ENCODE data around the gene ZNRF3.

Gene ZNRF3

GRCh38 chr22:28978863-28979796 lies 95.8 kb downstream of the ZNRF3 start:
- H3K9ac ChIP-seq (ENCODE audit: low read length) = no peak overlapping the region
- H3F3A ChIP-seq (ENCODE audit: insufficient read depth) = no peaks in the 10 kb centered on the region
- no peaks in the 10 kb centered on the region for H3K36me3 ChIP-seq (ENCODE audit: low read length)
- no peaks in the 10 kb centered on the region for H3K79me2 ChIP-seq (ENCODE audit: insufficient read depth, low read length)
- H4K20me1 ChIP-seq (ENCODE audit: low read depth, low read length) = no peaks in the 10 kb centered on the region
- H3K9me2 ChIP-seq (replicated peaks; ENCODE audit: insufficient read depth, low read length) = no peaks in the 10 kb centered on the region
- H3K4me3 ChIP-seq (ENCODE audit: insufficient read depth, low read length, poor library complexity, severe bottlenecking) = no peak overlapping the region
- H3K27ac ChIP-seq (ENCODE audit: low read depth, low read length) = no peak overlapping the region
- H3K9me3 ChIP-seq (ENCODE audit: insufficient read depth, low read length) = no peaks in the 10 kb centered on the region
- no peak overlapping the region for H2AFZ ChIP-seq (ENCODE audit: low read depth, low read length, severe bottlenecking)
- H3K27me3 ChIP-seq (ENCODE audit: low read length) = no peaks in the 10 kb centered on the region
- TF ChIP-seq EZH2phosphoT487 (conservative IDR thresholded peaks at IDR 0.05; ENCODE audit: low read length) = no peak
- H3K4me2 ChIP-seq (ENCODE audit: low read depth, low read length, poor library complexity, severe bottlenecking) = no peak overlapping the region

GRCh38 chr22:28980326-28980725 lies 97.0 kb downstream of the ZNRF3 start:
- H3K27me3 ChIP-seq (ENCODE audit: low read length) = no peaks in the 10 kb centered on the region
- H4K20me1 ChIP-seq (ENCODE audit: low read depth, low read length) = no peaks in the 10 kb centered on the region
- H3K9me2 ChIP-seq (replicated peaks; ENCODE audit: insufficient read depth, low read length) = no peaks in the 10 kb centered on the region
- H3K9me3 ChIP-seq (ENCODE audit: insufficient read depth, low read length) = no peaks in the 10 kb centered on the region
- H3K79me2 ChIP-seq (ENCODE audit: insufficient read depth, low read length) = no peaks in the 10 kb centered on the region
- no peaks in the 10 kb centered on the region for H3K36me3 ChIP-seq (ENCODE audit: low read length)
- H2AFZ ChIP-seq (ENCODE audit: low read depth, low read length, severe bottlenecking) = no peak overlapping the region
- H3F3A ChIP-seq (ENCODE audit: insufficient read depth) = no peaks in the 10 kb centered on the region
- H3K9ac ChIP-seq (ENCODE audit: low read length) = no peak overlapping the region
- H3K4me2 ChIP-seq (ENCODE audit: low read depth, low read length, poor library complexity, severe bottlenecking) = no peak overlapping the region
- TF ChIP-seq CTCF (IDR thresholded peaks at IDR 0.05; ENCODE audit: insufficient read depth, low read length, poor library complexity, severe bottlenecking) = no peak
- H3K4me3 ChIP-seq (ENCODE audit: insufficient read depth, low read length, poor library complexity, severe bottlenecking) = no peak overlapping the region
- no peak overlapping the region for H3K27ac ChIP-seq (ENCODE audit: low read depth, low read length)

- Histone ChIP-seq H3K27ac (ENCODE audit: low read depth, low read length) (no peak overlapping the region), H2AFZ (ENCODE audit: low read depth, low read length, severe bottlenecking) (no peak overlapping the region), H3K9me3 (ENCODE audit: insufficient read depth, low read length) (no peaks in the 10 kb centered on the region), H3F3A (ENCODE audit: insufficient read depth) (no peaks in the 10 kb centered on the region), H3K4me2 (ENCODE audit: low read depth, low read length, poor library complexity, severe bottlenecking) (no peak overlapping the region), H3K36me3 (ENCODE audit: low read length) (no peaks in the 10 kb centered on the region), H3K9me2 (replicated peaks; ENCODE audit: insufficient read depth, low read length) (no peaks in the 10 kb centered on the region), H4K20me1 (ENCODE audit: low read depth, low read length) (no peaks in the 10 kb centered on the region), H3K27me3 (ENCODE audit: low read length) (no peaks in the 10 kb centered on the region), H3K9ac (ENCODE audit: low read length) (no peak overlapping the region), H3K4me3 (ENCODE audit: insufficient read depth, low read length, poor library complexity, severe bottlenecking) (no peak overlapping the region), H3K79me2 (ENCODE audit: insufficient read depth, low read length) (no peaks in the 10 kb centered on the region)
- no peak for TF ChIP-seq EZH2phosphoT487 (conservative IDR thresholded peaks at IDR 0.05; ENCODE audit: low read length)
- TF ChIP-seq CTCF (IDR thresholded peaks at IDR 0.05; ENCODE audit: insufficient read depth, low read length, poor library complexity, severe bottlenecking) = no peak
Measured at GRCh38 chr22:28981818-28982499, 98.6 kb downstream of the ZNRF3 start.

- Histone ChIP-seq H3K4me3 (ENCODE audit: insufficient read depth, low read length, poor library complexity, severe bottlenecking) (no peak overlapping the region), H3K9ac (ENCODE audit: low read length) (no peak overlapping the region), H2AFZ (ENCODE audit: low read depth, low read length, severe bottlenecking) (no peak overlapping the region), H3K27ac (ENCODE audit: low read depth, low read length) (no peak overlapping the region), H3K79me2 (ENCODE audit: insufficient read depth, low read length) (no peaks in the 10 kb centered on the region), H3K9me3 (ENCODE audit: insufficient read depth, low read length) (no peaks in the 10 kb centered on the region), H4K20me1 (ENCODE audit: low read depth, low read length) (no peaks in the 10 kb centered on the region), H3K4me2 (ENCODE audit: low read depth, low read length, poor library complexity, severe bottlenecking) (no peak overlapping the region), H3F3A (ENCODE audit: insufficient read depth) (no peaks in the 10 kb centered on the region), H3K9me2 (replicated peaks; ENCODE audit: insufficient read depth, low read length) (no peaks in the 10 kb centered on the region), H3K36me3 (ENCODE audit: low read length) (no peaks in the 10 kb centered on the region), H3K27me3 (ENCODE audit: low read length) (no peaks in the 10 kb centered on the region)
- TF ChIP-seq CTCF (IDR thresholded peaks at IDR 0.05; ENCODE audit: insufficient read depth, low read length, poor library complexity, severe bottlenecking) (no peak), EZH2phosphoT487 (conservative IDR thresholded peaks at IDR 0.05; ENCODE audit: low read length) (no peak)
Measured at GRCh38 chr22:28983190-28983589, 99.8 kb downstream of the ZNRF3 start.

All from SU-DHL-6 (cell line).